ENCODE results near the gene ANAPC1. TPM values are rescaled to one million over a fixed set of nuclear protein-coding genes. Genes with fewer than 3 reads are reported as not detected.

The ANAPC1 gene
- total and polyA plus RNA-seq, 9 of the 15 experiments (the other 6 are each of a cell fraction or from before 2014, with no cell fraction given), result 14.0 to 126 (median 78.2) TPM

DNA sequence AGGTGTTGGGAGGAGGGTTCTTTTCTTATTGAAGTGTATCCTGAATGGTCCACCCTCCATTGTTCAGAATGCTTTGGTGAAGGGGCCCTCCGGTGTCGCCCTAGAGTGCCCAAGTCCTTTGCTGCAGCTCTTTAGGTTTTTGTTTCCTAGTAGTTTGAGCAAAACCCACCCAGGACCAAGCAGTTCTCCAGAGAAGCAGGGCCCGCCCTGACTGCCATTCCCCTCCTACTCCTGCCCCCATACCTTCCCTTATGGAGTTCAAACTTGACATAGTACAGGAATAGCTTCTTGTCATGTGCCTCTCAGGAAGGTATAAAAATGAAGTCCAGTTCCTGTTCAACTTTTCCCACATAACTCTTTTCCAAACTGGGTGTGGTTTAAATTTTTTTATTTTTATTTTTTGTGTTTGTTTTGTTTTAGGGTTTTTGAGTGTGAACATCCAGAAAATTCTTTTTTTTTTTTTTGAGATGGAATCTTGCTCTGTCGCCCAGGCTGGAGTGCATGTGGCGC, 20.0 kb upstream of the ANAPC1 start (continued):
- no peak for TF ChIP-seq ETV1 (tag; conservative IDR thresholded peaks at IDR 0.05; ENCODE audit: low read depth)
- TF ChIP-seq, protein P1, sequence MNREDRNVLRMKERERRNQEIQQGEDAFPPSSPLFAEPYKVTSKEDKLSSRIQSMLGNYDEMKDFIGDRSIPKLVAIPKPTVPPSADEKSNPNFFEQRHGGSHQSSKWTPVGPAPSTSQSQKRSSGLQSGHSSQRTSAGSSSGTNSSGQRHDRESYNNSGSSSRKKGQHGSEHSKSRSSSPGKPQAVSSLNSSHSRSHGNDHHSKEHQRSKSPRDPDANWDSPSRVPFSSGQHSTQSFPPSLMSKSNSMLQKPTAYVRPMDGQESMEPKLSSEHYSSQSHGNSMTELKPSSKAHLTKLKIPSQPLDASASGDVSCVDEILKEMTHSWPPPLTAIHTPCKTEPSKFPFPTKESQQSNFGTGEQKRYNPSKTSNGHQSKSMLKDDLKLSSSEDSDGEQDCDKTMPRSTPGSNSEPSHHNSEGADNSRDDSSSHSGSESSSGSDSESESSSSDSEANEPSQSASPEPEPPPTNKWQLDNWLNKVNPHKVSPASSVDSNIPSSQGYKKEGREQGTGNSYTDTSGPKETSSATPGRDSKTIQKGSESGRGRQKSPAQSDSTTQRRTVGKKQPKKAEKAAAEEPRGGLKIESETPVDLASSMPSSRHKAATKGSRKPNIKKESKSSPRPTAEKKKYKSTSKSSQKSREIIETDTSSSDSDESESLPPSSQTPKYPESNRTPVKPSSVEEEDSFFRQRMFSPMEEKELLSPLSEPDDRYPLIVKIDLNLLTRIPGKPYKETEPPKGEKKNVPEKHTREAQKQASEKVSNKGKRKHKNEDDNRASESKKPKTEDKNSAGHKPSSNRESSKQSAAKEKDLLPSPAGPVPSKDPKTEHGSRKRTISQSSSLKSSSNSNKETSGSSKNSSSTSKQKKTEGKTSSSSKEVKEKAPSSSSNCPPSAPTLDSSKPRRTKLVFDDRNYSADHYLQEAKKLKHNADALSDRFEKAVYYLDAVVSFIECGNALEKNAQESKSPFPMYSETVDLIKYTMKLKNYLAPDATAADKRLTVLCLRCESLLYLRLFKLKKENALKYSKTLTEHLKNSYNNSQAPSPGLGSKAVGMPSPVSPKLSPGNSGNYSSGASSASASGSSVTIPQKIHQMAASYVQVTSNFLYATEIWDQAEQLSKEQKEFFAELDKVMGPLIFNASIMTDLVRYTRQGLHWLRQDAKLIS (CRISPR knock-in tag; IDR thresholded peaks at IDR 0.05), result no peak
- TF ChIP-seq JUNB (CRISPR knock-in tag; conservative IDR thresholded peaks at IDR 0.05), result no peak
- TF ChIP-seq, protein P2, sequence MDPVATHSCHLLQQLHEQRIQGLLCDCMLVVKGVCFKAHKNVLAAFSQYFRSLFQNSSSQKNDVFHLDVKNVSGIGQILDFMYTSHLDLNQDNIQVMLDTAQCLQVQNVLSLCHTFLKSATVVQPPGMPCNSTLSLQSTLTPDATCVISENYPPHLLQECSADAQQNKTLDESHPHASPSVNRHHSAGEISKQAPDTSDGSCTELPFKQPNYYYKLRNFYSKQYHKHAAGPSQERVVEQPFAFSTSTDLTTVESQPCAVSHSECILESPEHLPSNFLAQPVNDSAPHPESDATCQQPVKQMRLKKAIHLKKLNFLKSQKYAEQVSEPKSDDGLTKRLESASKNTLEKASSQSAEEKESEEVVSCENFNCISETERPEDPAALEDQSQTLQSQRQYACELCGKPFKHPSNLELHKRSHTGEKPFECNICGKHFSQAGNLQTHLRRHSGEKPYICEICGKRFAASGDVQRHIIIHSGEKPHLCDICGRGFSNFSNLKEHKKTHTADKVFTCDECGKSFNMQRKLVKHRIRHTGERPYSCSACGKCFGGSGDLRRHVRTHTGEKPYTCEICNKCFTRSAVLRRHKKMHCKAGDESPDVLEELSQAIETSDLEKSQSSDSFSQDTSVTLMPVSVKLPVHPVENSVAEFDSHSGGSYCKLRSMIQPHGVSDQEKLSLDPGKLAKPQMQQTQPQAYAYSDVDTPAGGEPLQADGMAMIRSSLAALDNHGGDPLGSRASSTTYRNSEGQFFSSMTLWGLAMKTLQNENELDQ (CRISPR knock-in tag; IDR thresholded peaks at IDR 0.05; ENCODE audit: borderline replicate concordance), result no peak
- TF ChIP-seq MAZ (CRISPR knock-in tag; conservative IDR thresholded peaks at IDR 0.05 in 1 of 2, IDR thresholded peaks at IDR 0.05 in 1 of 2), result no peak
- no peak for TF ChIP-seq NFE2L1 (tag; IDR thresholded peaks at IDR 0.05; ENCODE audit: borderline replicate concordance, low read depth)
- TF ChIP-seq, protein P3, sequence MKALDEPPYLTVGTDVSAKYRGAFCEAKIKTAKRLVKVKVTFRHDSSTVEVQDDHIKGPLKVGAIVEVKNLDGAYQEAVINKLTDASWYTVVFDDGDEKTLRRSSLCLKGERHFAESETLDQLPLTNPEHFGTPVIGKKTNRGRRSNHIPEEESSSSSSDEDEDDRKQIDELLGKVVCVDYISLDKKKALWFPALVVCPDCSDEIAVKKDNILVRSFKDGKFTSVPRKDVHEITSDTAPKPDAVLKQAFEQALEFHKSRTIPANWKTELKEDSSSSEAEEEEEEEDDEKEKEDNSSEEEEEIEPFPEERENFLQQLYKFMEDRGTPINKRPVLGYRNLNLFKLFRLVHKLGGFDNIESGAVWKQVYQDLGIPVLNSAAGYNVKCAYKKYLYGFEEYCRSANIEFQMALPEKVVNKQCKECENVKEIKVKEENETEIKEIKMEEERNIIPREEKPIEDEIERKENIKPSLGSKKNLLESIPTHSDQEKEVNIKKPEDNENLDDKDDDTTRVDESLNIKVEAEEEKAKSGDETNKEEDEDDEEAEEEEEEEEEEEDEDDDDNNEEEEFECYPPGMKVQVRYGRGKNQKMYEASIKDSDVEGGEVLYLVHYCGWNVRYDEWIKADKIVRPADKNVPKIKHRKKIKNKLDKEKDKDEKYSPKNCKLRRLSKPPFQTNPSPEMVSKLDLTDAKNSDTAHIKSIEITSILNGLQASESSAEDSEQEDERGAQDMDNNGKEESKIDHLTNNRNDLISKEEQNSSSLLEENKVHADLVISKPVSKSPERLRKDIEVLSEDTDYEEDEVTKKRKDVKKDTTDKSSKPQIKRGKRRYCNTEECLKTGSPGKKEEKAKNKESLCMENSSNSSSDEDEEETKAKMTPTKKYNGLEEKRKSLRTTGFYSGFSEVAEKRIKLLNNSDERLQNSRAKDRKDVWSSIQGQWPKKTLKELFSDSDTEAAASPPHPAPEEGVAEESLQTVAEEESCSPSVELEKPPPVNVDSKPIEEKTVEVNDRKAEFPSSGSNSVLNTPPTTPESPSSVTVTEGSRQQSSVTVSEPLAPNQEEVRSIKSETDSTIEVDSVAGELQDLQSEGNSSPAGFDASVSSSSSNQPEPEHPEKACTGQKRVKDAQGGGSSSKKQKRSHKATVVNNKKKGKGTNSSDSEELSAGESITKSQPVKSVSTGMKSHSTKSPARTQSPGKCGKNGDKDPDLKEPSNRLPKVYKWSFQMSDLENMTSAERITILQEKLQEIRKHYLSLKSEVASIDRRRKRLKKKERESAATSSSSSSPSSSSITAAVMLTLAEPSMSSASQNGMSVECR (CRISPR knock-in tag; IDR thresholded peaks at IDR 0.05), result no peak
- no peak for TF ChIP-seq GTF2F1 (IDR thresholded peaks at IDR 0.05; ENCODE audit: low read depth, low read length)

All from K562 (cell line).